Measurements from ENCODE around the gene PKP4. TPM values are rescaled to one million over a fixed set of nuclear protein-coding genes. Genes with fewer than 3 reads are reported as not detected.

The PKP4 gene
- total and polyA plus RNA-seq, 2 experiments from 2014 or later: 35.7 to 92.3 TPM

DNA sequence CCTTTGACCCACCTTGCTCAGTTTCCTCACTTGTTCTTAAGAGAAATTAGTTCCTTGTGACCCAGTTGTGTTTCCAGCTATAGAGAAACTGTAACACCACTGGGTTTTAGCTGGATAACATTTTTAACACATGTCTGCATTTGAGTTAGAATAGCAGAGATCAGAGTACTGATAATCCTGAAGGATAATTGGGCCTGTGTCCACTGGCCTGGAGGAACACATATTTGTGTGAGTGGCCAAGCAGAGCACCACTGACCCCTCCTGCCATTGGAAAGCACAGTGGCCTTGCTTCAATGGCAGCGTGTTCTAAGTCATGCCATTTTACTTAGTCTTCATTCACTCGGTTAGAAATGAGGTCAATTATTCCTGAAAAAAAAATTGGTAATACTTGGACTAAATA lies 42.6 kb downstream of the PKP4 start:
- peaks cover 26% of the 10 kb centered on the region for H3K4me1 ChIP-seq (ENCODE audit: insufficient read depth)
- H3K36me3 Mint-ChIP-seq (ENCODE audit: low read depth): no peaks in the 10 kb centered on the region; the same call in 2 of the 3 replicates
- H3K36me3 ChIP-seq (ENCODE audit: insufficient read depth): no peaks in the 10 kb centered on the region
- no peak overlapping the region for H3K4me3 Mint-ChIP-seq
- H3K4me1 Mint-ChIP-seq: peaks cover 37% of the 10 kb centered on the region
- no peaks in the 10 kb centered on the region for H3K9me3 Mint-ChIP-seq
- no peak overlapping the region for H3K27ac ChIP-seq (ENCODE audit: low read depth)
- H3K9me2 ChIP-seq (ENCODE audit: insufficient read depth): no peaks in the 10 kb centered on the region
- no peak overlapping the region for H3K27ac Mint-ChIP-seq
- ATAC-seq: no peak
- TF ChIP-seq ZNF114 (CRISPR knock-in tag; IDR thresholded peaks at IDR 0.05) (no peak), POLR2AphosphoS5 (IDR thresholded peaks at IDR 0.05; ENCODE audit: low read depth) (no peak), ZNF331 (CRISPR knock-in tag; IDR thresholded peaks at IDR 0.05; ENCODE audit: low read depth) (no peak), CREB1 (CRISPR knock-in tag; IDR thresholded peaks at IDR 0.05; ENCODE audit: low read depth) (no peak)
- TF ChIP-seq, protein P1, sequence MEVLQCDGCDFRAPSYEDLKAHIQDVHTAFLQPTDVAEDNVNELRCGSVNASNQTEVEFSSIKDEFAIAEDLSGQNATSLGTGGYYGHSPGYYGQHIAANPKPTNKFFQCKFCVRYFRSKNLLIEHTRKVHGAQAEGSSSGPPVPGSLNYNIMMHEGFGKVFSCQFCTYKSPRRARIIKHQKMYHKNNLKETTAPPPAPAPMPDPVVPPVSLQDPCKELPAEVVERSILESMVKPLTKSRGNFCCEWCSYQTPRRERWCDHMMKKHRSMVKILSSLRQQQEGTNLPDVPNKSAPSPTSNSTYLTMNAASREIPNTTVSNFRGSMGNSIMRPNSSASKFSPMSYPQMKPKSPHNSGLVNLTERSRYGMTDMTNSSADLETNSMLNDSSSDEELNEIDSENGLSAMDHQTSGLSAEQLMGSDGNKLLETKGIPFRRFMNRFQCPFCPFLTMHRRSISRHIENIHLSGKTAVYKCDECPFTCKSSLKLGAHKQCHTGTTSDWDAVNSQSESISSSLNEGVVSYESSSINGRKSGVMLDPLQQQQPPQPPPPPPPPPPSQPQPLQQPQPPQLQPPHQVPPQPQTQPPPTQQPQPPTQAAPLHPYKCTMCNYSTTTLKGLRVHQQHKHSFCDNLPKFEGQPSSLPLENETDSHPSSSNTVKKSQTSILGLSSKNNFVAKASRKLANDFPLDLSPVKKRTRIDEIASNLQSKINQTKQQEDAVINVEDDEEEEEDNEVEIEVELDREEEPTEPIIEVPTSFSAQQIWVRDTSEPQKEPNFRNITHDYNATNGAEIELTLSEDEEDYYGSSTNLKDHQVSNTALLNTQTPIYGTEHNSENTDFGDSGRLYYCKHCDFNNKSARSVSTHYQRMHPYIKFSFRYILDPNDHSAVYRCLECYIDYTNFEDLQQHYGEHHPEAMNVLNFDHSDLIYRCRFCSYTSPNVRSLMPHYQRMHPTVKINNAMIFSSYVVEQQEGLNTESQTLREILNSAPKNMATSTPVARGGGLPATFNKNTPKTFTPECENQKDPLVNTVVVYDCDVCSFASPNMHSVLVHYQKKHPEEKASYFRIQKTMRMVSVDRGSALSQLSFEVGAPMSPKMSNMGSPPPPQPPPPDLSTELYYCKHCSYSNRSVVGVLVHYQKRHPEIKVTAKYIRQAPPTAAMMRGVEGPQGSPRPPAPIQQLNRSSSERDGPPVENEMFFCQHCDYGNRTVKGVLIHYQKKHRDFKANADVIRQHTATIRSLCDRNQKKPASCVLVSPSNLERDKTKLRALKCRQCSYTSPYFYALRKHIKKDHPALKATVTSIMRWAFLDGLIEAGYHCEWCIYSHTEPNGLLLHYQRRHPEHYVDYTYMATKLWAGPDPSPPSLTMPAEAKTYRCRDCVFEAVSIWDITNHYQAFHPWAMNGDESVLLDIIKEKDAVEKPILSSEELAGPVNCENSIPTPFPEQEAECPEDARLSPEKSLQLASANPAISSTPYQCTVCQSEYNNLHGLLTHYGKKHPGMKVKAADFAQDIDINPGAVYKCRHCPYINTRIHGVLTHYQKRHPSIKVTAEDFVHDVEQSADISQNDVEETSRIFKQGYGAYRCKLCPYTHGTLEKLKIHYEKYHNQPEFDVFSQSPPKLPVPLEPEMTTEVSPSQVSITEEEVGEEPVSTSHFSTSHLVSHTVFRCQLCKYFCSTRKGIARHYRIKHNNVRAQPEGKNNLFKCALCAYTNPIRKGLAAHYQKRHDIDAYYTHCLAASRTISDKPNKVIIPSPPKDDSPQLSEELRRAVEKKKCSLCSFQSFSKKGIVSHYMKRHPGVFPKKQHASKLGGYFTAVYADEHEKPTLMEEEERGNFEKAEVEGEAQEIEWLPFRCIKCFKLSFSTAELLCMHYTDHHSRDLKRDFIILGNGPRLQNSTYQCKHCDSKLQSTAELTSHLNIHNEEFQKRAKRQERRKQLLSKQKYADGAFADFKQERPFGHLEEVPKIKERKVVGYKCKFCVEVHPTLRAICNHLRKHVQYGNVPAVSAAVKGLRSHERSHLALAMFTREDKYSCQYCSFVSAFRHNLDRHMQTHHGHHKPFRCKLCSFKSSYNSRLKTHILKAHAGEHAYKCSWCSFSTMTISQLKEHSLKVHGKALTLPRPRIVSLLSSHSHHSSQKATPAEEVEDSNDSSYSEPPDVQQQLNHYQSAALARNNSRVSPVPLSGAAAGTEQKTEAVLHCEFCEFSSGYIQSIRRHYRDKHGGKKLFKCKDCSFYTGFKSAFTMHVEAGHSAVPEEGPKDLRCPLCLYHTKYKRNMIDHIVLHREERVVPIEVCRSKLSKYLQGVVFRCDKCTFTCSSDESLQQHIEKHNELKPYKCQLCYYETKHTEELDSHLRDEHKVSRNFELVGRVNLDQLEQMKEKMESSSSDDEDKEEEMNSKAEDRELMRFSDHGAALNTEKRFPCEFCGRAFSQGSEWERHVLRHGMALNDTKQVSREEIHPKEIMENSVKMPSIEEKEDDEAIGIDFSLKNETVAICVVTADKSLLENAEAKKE (CRISPR knock-in tag; IDR thresholded peaks at IDR 0.05): no peak
- H3K4me3 ChIP-seq: no peak overlapping the region
- no peaks in the 10 kb centered on the region for H3K27me3 Mint-ChIP-seq (ENCODE audit: insufficient read depth, low read depth, poor library complexity)
- H3K4me2 ChIP-seq: no peak overlapping the region
- no peak for DNase-seq (ENCODE audit: low spot score)
- no peaks in the 10 kb centered on the region for H3F3A ChIP-seq (replicated peaks; ENCODE audit: low read depth)
- peaks cover 99% of the 10 kb centered on the region for H3K79me2 ChIP-seq (replicated peaks; ENCODE audit: insufficient read depth)
- H2AFZ ChIP-seq: no peak overlapping the region
- no peaks in the 10 kb centered on the region for H3K27me3 ChIP-seq (ENCODE audit: insufficient read depth)
- H4K20me1 ChIP-seq (replicated peaks; ENCODE audit: insufficient read depth): peaks cover 10% of the 10 kb centered on the region

DNA sequence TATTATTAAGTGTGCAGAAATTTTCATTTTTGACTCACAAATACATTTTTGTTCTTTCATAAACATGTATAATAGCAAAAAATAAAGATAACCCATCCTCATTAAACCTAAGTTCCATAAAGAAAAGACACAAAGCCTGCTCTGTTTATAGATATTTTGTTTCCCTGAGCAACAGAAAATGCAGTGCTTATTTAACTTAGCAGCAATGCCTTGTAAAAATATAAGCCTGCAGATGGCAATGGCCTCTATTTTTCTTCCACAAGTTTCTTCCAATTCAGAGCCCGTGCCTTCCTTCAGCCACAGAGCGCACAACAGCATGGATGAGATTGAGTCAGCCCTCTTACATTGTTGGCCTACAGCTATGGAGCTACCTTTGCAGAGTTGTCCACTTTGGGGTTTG lies 43.6 kb downstream of the PKP4 start:
- DNase-seq (ENCODE audit: low spot score) (no peak), ATAC-seq (no peak)
- Histone ChIP-seq H3K27ac (ENCODE audit: low read depth) (no peak overlapping the region), H3K27me3 (ENCODE audit: insufficient read depth) (no peaks in the 10 kb centered on the region), H3K4me1 (ENCODE audit: insufficient read depth) (peaks cover 33% of the 10 kb centered on the region), H3K79me2 (replicated peaks; ENCODE audit: insufficient read depth) (peaks cover 99% of the 10 kb centered on the region), H3F3A (replicated peaks; ENCODE audit: low read depth) (no peaks in the 10 kb centered on the region), H3K36me3 (ENCODE audit: insufficient read depth) (no peaks in the 10 kb centered on the region), H3K4me2 (no peak overlapping the region), H4K20me1 (replicated peaks; ENCODE audit: insufficient read depth) (peaks cover 10% of the 10 kb centered on the region), H3K9me2 (ENCODE audit: insufficient read depth) (no peaks in the 10 kb centered on the region), H3K4me3 (no peak overlapping the region), H2AFZ (no peak overlapping the region)
- Mint-ChIP-seq H3K36me3 (ENCODE audit: low read depth) (no peaks in the 10 kb centered on the region; the same call in 2 of the 3 replicates), H3K9me3 (no peaks in the 10 kb centered on the region), H3K4me1 (peaks cover 44% of the 10 kb centered on the region), H3K4me3 (no peak overlapping the region), H3K27ac (no peak overlapping the region), H3K27me3 (ENCODE audit: insufficient read depth, low read depth, poor library complexity) (no peaks in the 10 kb centered on the region)
- TF ChIP-seq, protein P2, sequence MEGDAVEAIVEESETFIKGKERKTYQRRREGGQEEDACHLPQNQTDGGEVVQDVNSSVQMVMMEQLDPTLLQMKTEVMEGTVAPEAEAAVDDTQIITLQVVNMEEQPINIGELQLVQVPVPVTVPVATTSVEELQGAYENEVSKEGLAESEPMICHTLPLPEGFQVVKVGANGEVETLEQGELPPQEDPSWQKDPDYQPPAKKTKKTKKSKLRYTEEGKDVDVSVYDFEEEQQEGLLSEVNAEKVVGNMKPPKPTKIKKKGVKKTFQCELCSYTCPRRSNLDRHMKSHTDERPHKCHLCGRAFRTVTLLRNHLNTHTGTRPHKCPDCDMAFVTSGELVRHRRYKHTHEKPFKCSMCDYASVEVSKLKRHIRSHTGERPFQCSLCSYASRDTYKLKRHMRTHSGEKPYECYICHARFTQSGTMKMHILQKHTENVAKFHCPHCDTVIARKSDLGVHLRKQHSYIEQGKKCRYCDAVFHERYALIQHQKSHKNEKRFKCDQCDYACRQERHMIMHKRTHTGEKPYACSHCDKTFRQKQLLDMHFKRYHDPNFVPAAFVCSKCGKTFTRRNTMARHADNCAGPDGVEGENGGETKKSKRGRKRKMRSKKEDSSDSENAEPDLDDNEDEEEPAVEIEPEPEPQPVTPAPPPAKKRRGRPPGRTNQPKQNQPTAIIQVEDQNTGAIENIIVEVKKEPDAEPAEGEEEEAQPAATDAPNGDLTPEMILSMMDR (conservative IDR thresholded peaks at IDR 0.05; ENCODE audit: low read depth in 2 of 2): no peak
